NT2/D1 (cell line): ENCODE data around the gene VPS8.

Experiments used
- SUZ12 ChIP-seq: IDR thresholded peaks from 2 replicates; pipeline ENCODE4 v1.6.1; 2011; ENCODE audit not compliant: insufficient read length, insufficient read depth; ENCODE audit errors: extremely low read depth
- ZNF274 ChIP-seq: IDR thresholded peaks from 2 replicates; pipeline ENCODE4 v1.6.1; 2011; ENCODE audit warnings: mild to moderate bottlenecking, low read depth, low read length

GRCh38 chr3:185081521-185081920, 269.6 kb downstream of the VPS8 start:
- TF ChIP-seq ZNF274: no peak
- no peak for TF ChIP-seq SUZ12
